Activated T-cell treated with anti-CD3 and anti-CD28 coated beads for 24 hours (primary cell): ENCODE results near the gene ECEL1.

ENCODE experiments used
- DNase-seq: peaks from one replicate; pipeline ENCODE4 v3.0.0-alpha.2; 2020; ENCODE audit warnings: low read depth

ECEL1 gene

GRCh38 chr2:232497348-232497747 lies 9.7 kb upstream of the ECEL1 start:
- DNase-seq: no peak

DNA sequence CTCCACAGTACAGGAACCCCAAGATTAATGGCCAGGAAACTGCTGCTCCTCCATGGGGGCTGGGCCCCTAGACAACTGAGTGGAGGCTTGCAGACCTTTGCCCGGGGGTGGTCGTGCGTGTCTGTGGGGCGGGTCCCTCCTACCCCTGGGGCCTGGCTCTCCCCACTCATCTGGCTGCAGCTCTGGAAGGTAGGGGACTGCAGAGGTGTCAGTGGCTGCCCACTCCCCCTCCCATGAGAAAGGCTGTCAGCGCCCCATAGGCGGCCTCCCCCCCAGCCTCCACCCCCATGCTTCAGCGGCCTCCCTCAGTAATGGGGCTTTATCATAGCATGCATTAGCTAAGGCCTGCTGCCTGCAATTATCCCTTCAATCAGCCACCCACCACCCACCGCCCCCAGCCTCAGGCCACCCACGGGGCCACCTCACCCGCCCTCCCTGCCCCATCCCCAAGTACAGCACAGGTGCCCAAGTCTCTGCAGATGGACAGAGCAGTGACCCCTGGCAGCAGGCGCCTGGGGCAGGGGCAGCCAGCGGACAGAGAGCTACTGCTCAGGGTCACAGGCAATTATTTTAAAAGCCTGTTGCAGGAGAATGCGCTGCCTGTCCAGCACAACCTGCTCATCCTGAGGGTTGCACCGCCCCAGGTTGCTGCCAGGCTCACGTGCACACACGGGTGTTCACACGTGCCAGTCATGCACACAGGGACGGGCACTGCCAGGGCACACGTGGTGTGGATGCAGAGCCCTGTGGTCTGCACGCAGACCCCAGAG lies 9.1 kb upstream of the ECEL1 start:
- no peak for DNase-seq

DNA sequence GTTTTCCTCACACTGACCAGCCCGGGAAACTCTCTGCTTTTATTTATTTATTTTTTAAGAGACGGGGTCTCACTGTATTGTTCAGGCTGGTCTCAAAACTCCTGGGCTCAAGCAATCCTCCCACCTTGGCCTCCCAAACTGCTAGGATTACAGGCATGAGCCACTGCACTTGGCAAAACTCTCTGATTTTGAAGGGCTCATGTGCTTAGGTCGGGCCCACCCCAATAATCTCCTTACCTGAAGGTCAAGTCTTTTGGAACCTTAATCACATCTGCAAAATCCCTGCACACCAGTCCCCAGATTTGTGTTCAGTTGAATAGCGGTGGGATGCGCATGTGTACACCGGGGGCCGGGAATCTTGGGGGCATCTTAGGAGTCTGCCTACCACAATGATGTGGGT lies 7.7 kb upstream of the ECEL1 start:
- no peak for DNase-seq

DNA sequence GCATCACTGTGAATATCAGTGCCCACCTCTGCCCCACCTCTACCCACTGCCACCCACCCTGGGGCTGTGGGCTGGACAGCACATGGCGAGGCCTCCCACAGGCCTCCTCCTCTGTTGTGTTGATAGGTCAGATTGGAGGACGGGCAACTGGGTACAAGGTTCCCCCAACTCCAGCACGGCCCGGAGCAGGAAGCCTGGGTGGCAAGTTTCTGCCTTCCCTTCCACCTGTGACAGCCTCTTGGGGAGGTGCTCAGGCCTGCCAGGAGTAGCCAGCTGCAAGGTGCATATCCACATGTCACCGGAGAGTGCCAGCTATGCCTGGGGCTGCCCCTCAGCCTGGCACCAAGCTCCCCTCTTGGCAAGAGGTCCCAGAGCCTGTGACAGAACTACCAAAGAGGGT lies 6.9 kb upstream of the ECEL1 start:
- DNase-seq: no peak

DNA sequence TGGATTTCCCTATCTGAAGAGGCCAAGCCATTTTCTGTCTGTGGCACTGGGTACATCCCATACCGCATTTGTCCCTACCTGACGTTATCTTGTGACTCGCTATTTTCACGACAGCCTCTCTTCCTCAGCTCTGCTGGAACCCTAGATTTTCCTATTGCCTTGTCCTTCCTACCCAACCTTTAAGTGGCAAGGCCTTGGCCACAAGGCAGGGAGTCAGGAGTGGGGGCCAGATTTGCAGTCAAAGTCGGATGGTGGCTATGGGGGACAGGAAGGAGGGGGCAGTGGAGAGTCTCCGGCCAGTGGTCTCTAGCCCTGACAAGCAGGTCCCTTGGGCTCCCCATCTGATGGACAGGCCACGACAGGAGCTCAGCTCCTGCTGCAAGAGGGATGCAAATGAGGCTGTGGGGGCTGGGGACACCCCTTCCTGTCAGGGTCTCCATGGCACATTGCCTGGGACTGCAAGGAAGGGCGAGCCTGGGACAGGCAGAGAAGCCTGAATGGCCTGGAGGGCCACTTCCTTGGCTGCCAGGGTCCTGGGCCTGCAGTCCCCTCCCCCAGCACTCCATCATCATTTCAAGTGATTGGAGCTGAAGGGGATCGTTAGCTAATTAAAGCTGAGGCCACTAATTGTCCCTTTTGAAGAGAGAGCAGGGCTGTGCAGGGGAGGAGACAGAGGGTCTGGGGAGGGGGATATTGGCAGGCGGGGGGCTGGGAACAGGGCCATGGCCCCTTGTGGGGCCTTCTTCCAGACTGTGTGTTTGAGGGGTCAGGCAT lies 6.3 kb upstream of the ECEL1 start:
- DNase-seq: no peak

- DNase-seq: no peak
These were observed 5.5 kb upstream of the ECEL1 start for GRCh38 chr2:232492963-232493700.

DNA sequence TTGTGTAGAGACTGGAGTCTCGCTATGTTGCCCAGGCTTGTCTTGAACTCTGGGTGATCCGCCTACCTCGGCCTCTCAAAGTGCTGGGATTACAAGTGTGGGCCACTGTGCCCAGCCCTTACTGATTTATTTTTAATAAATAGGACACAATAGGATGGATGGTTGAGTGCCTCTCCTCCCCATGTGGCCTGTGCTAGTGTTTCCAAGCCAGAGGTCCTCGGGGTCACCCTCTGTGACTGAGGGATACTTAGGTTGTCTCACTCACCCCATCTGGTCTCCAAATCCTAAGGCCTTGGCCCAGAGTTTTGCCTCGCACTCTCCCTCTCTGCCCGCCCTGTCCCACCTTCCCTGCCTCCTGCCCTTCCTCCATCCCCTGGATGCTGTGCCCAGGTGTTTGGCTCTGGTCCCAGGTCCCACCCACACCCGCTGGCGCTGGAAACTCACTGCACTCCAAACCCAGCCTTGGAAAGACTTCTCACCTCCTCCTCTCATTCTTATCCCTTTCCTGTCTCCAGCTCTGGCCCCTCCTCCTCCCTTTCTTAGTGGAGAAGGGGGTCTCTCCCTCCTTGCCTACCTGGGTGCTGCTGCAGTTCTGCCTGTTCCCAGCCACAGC lies 4.7 kb upstream of the ECEL1 start:
- DNase-seq: no peak

DNA sequence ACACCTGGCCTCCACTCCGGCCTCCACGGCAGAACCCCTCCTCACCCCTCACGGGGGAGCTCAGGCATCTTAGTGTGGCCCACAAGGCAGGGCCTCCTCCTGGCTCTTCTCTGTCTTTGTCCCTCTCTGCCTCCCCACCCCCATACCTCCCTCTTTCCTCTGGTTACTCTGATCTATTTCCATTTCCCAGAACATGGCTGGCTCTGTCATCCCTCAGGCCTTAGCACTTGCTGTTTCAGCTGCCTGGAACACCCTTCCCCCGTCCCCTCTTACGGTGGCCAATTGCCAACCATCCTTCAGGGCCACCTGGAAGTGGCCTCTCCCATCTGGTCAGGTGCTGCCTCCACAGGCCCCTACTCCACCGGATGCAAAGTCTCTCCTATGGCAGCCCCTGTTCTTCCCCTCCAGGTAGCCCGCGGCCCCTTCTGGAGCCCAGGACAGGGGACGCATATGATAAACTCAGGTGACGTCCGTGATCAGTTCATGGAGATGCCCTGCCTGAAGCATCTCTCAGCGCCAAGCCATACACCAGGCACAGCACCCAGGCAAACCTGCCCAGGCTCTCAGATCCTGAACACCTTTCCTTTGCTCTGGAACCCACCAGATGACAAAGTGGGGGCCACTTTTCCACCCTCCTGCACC lies 3.6 kb upstream of the ECEL1 start:
- no peak for DNase-seq

DNA sequence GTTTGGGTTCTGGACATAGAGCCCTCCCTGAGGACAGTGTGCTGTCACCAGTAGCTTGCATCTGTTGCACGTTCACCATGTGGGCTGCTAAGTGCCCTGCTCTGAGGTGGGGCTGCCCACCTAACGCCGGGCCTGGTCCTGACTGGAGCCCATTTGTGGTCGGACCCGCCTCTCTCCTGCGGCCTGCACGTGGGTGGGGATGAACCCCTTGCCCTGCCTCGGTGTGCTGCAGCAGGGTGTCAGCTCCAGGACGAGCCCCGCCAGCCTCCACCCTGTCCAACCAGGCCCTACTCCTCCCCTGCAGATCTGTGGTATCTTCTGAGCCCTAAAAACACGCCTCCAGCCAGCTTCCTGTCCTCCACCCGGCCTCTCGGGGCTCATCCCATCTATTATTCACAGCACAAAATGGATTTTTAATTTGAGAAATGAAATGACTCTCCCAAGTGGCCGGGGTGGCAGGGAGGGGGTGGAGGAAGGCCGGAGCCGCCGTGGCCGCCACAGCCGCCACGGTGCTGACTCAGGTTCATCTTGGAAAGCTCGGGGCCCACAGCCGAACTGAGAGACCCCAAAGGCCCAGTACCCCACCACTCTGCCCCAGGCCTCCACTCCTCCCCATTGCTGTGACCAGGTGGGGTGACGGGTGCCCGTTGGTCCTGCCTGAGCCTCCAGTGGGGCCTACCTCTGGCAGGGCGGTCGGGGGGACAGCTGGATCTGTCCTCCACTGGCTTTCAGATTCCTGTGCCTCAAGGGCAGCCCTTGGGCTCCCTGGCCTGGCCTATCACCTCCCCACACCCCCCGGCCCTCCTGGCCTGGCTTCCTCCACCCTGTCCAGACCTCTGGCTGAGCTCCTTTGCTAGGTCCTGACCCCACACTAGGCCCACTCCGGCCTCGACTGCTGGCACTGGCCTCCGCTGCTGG lies 2.8 kb upstream of the ECEL1 start:
- no peak for DNase-seq

DNA sequence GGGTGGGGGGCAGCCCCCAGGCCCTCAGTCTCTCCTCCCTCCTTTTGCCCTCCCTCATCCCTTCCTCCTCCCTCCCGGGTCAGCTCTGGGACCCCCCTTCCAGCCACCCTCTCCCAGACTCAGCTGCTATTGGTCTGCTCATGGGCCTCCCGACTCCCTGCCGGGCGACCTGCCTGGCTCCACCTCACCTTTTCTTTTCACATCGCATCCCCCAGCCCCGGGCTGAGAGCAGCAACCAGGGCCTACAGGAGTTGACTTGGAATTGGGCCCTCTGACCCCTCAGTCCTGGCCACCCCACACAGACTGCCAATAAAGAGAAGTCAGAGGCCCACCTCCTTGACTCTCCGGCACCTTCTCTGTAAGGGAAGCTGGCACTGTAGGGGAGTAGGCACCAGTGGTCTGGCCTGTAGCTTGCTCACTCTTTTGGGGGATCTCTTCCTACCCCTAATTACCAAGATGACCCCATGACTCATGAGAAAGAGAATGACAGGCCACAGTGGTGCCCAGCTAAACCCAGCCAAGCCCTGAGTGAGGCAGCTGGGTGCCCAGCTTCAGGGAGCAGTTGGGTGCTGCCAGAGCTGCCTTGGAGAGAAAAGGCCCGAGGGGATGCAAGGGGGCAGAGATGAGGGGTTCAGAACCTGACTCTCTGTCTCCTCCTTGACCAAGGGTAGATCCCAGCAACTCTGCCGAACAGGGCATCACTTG lies 2.0 kb upstream of the ECEL1 start:
- no peak for DNase-seq

DNA sequence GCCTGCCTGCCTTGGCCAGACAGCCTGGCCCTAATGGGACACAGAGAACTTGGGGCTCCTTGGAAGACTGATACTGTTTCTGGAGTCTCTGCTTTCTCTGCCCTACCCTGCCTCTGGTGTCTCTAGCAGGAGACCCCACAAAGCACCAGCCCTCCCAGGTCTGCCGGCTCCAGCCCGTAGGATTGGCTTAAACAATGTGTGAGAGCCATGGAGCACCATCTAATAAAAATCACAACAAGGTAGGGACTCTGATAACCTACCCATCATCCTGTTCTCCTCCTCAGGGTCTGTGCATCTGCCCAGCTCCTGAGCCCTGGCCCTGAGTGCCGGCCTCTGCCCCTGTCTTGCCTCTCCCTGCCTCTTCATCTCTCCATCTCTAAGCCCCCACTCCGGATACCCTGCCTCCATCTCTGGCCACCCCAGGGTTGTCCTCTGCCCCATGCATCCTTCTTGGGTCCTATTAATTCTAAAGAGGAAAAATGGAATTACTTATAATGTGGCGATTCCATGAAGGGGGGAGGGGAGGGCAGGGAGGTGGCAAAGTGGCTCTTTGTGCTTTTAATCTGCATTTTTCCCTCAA lies 1.2 kb upstream of the ECEL1 start:
- DNase-seq: no peak

GRCh38 chr2:232488097-232488711 lies 570 bp upstream of the ECEL1 start:
- no peak for DNase-seq

- DNase-seq: no peak
These were observed 863 bp downstream of the ECEL1 start for GRCh38 chr2:232486558-232487384.

GRCh38 chr2:232485757-232486557 lies 1.7 kb downstream of the ECEL1 start:
- DNase-seq: no peak

GRCh38 chr2:232485348-232485756 lies 2.3 kb downstream of the ECEL1 start:
- no peak for DNase-seq

DNA sequence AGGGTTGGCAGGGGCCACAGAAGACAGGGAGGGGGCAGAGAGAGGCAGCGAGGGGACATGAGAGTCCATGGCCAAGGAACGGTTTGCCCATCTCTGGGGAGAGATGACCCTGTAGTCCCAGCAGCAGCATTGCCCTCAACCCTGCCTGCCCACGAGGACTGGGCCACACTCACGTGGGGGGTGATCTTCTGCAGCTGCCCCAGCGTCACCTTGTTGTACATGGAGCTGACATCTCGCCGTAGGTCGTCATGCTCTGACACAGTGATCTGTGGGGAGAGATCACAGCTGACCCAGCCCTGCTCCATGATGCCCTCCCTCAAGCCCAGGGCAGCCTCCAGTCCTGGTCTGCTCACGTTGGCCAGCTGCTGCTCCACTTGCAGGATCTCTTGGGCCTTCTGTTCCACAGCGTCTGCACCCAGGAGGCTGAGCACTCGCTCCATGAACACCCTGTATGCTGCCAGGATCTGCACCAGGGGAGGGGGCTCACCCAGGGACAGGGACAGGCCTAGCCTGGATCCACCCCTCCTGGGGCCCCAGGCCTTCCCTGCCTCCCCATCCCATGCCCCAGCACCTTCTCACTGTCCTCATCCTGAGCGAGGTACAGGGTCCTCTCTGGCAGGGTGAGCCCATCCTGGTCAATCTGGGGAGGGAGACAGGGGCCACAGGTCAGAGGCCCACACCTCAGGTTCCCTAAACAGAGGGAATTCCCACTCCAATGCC lies 2.8 kb downstream of the ECEL1 start:
- no peak for DNase-seq
